K562 (cell line): ENCODE results near the gene NUCB2. TPM values are rescaled to one million over a fixed set of nuclear protein-coding genes. Genes with fewer than 3 reads are reported as not detected.

Experiments used
- ARID4B ChIP-seq: sonication (generic); formaldehyde crosslinking; IDR thresholded peaks from 2 replicates; pipeline ENCODE4 v1.8.0; 2022; ENCODE audit warnings: mild to moderate bottlenecking, missing genetic modification reagents
- ZBTB40 ChIP-seq, 2 experiments: fragments of 450-650 bp in 1 of 2; sonication (generic) in 1 of 2; formaldehyde crosslinking in 1 of 2; IDR thresholded peaks; 2 replicates each; pipeline versions ENCODE4 v1.7.1 to v1.9.0; 2016 to 2022; ENCODE audit warnings: inconsistent platforms in 1 of 2, mild to moderate bottlenecking in 1 of 2, missing genetic modification reagents in 1 of 2
- polyA plus RNA-seq, 8 experiments: library from polyadenylated mRNA; depleted of rRNA in 4 of 8; stranded (reverse) in 5 of 8; unstranded in 3 of 8; fragments of >200 nt; fragmentation: Nextera tagmentation in 2 of 8; fragmentation: Illumina TruSeq in 1 of 8; extraction: Ambion mirVana in 2 of 8; extraction: Trizol in 1 of 8; gene quantifications; 2 replicates each; pipeline versions ENCODE4 v1.2.1 to v1.2.3, GENCODE V29; 2011 to 2014; ENCODE audit warnings: inconsistent platforms in 1 of 8, missing spikeins in 1 of 8
- total RNA-seq, 7 experiments: library from RNA; depleted of rRNA in 6 of 7; stranded (reverse); fragments of >200 nt in 6 of 7; fragmentation: Illumina TruSeq in 2 of 7; extraction: Trizol in 2 of 7; gene quantifications; 2 replicates each; pipeline versions ENCODE4 v1.2.1 to v1.2.3, GENCODE V29; 2011 to 2021; ENCODE audit warnings: low replicate concordance in 1 of 7

The NUCB2 gene
- total and polyA plus RNA-seq, 9 of the 15 experiments (the other 6 are each of a cell fraction or from before 2014, with no cell fraction given), result 54.0 to 108 (median 84.6) TPM

- TF ChIP-seq ZBTB40 (IDR thresholded peaks at IDR 0.05) (peak; percentile 42; the same call in 1 of the 2 replicates), ZBTB40 (CRISPR knock-in tag; IDR thresholded peaks at IDR 0.05) (no peak), ARID4B (CRISPR knock-in tag) (0 out of 2 replicates have a peak, but pooled peaks have one; percentile 6)
Observed at GRCh38 chr11:17277024-17277584, 565 bp downstream of the NUCB2 start (continued).
